Ishikawa (cell line): ENCODE measurements around the gene CERS6.

ENCODE experiments used
- CEBPB ChIP-seq: IDR thresholded peaks from 2 replicates; pipeline ENCODE4 v1.6.1; 2012
- CREB1 ChIP-seq: IDR thresholded peaks from 2 replicates; pipeline ENCODE4 v1.6.1; 2012; ENCODE audit warnings: low read depth
- EGR1 ChIP-seq: IDR thresholded peaks from 2 replicates; pipeline ENCODE4 v1.6.1; 2012
- EP300 ChIP-seq: IDR thresholded peaks from 2 replicates; pipeline ENCODE4 v1.6.1; 2012; ENCODE audit warnings: borderline replicate concordance
- FOXM1 ChIP-seq: IDR thresholded peaks from 2 replicates; pipeline ENCODE4 v1.6.1; 2012; ENCODE audit warnings: low read depth, borderline replicate concordance
- MAX ChIP-seq: IDR thresholded peaks from 2 replicates; pipeline ENCODE4 v1.6.1; 2012
- NFIC ChIP-seq: IDR thresholded peaks from 2 replicates; pipeline ENCODE4 v1.6.1; 2012
- RAD21 ChIP-seq: IDR thresholded peaks from 2 replicates; pipeline ENCODE4 v1.6.1; 2012; ENCODE audit warnings: low read depth
- REST ChIP-seq: IDR thresholded peaks from 2 replicates; pipeline ENCODE4 v1.6.1; 2012; ENCODE audit warnings: low read depth, mild to moderate bottlenecking
- TAF1 ChIP-seq: IDR thresholded peaks from 2 replicates; pipeline ENCODE4 v1.6.1; 2012; ENCODE audit warnings: low read depth, mild to moderate bottlenecking
- TCF12 ChIP-seq: IDR thresholded peaks from 2 replicates; pipeline ENCODE4 v1.6.1; 2012; ENCODE audit warnings: low read depth
- TEAD4 ChIP-seq: IDR thresholded peaks from 2 replicates; pipeline ENCODE4 v1.6.1; 2012
- USF1 ChIP-seq: IDR thresholded peaks from 2 replicates; pipeline ENCODE4 v1.6.1; 2012
- YY1 ChIP-seq: IDR thresholded peaks from 2 replicates; pipeline ENCODE4 v1.6.1; 2012; ENCODE audit warnings: low read depth
- ZBTB7A ChIP-seq: IDR thresholded peaks from 2 replicates; pipeline ENCODE4 v1.6.1; 2012; ENCODE audit warnings: low read depth

Gene CERS6

GRCh38 chr2:168740360-168740759 is 284.3 kb downstream of the CERS6 start:
- TF ChIP-seq TCF12: no peak
- no peak for TF ChIP-seq FOXM1
- TF ChIP-seq EGR1: no peak
- TF ChIP-seq ZBTB7A: no peak
- TF ChIP-seq RAD21: no peak
- TF ChIP-seq CEBPB: no peak
- TF ChIP-seq CREB1: no peak
- TF ChIP-seq MAX: no peak
- no peak for TF ChIP-seq USF1
- TF ChIP-seq TAF1: no peak
- TF ChIP-seq YY1: no peak
- no peak for TF ChIP-seq TEAD4
- TF ChIP-seq NFIC: no peak

GRCh38 chr2:168740788-168741187 is 284.7 kb downstream of the CERS6 start:
- no peak for TF ChIP-seq TCF12
- TF ChIP-seq MAX: no peak
- TF ChIP-seq NFIC: no peak
- no peak for TF ChIP-seq EGR1
- no peak for TF ChIP-seq TAF1
- TF ChIP-seq ZBTB7A: no peak
- no peak for TF ChIP-seq REST
- TF ChIP-seq YY1: no peak
- no peak for TF ChIP-seq USF1
- no peak for TF ChIP-seq CEBPB
- no peak for TF ChIP-seq EP300
- no peak for TF ChIP-seq RAD21
- TF ChIP-seq TEAD4: no peak
- no peak for TF ChIP-seq CREB1
- TF ChIP-seq FOXM1: no peak

GRCh38 chr2:168742258-168742932 is 286.3 kb downstream of the CERS6 start:
- no peak for TF ChIP-seq FOXM1
- no peak for TF ChIP-seq TCF12
- no peak for TF ChIP-seq NFIC
- no peak for TF ChIP-seq RAD21
- TF ChIP-seq ZBTB7A: no peak
- TF ChIP-seq USF1: no peak
- no peak for TF ChIP-seq TAF1
- TF ChIP-seq MAX: no peak
- no peak for TF ChIP-seq CREB1
- no peak for TF ChIP-seq TEAD4
- TF ChIP-seq REST: no peak
- TF ChIP-seq CEBPB: no peak

- TF ChIP-seq CREB1 (no peak), NFIC (no peak), EGR1 (no peak), RAD21 (no peak), REST (no peak), MAX (no peak), CEBPB (no peak), TAF1 (no peak), TCF12 (no peak), USF1 (no peak), EP300 (no peak), FOXM1 (no peak), ZBTB7A (no peak), YY1 (no peak)
These were observed 288.8 kb downstream of the CERS6 start for GRCh38 chr2:168744844-168745243.
